Femur (tissue), 1 donor: ENCODE data around the gene ARHGAP30.
"Not testable (repeated sequence)": the region's sequence is repeated elsewhere in the genome, so short reads cannot be mapped to it uniquely, and the experiment has no call there.

Experiments
- DNase-seq: peaks from one replicate; pipeline ENCODE4 v3.0.0-alpha.2; 2017

The ARHGAP30 gene

DNA sequence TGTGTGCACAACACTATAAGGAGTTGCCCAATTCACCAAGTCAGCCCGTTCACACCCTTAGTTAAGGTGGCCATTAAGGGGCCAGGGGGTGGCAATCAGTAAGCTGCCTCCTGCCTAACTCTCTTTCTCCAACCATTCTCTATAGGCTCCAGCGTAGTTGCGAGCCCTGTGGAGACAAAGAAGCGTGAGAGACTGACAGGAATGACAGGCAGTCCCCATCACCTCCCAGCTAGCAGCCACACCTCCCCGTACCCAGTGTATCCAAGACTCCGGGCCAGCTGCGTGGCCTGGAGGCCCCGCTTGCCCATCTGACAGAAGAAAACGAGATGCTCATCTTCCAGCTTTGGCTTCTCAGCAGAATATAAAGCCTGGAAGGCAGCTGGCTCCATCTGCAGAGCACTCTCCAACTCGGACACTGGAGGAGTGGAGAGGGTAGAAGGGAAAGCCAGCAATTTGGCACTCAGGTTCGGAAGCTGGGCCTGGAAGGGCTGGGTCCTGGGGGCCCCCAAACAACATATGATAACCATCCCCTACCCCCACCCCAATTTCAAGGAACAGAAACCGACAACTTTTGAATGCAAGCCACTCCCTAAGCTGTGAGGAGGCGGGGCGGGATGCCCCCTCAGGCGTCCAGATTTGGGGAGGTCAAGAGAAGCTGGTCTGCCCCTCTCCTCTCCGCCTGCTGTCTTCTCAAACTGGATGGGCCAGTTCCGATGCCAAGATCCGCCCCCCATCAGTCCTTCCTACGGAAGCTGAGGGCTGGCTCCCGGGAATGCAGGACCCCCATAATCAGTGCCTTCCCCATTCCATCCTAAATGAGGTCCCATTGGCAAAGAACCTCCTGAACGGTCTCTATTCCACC is 31.8 kb downstream of the ARHGAP30 start:
- DNase-seq = no peak

DNA sequence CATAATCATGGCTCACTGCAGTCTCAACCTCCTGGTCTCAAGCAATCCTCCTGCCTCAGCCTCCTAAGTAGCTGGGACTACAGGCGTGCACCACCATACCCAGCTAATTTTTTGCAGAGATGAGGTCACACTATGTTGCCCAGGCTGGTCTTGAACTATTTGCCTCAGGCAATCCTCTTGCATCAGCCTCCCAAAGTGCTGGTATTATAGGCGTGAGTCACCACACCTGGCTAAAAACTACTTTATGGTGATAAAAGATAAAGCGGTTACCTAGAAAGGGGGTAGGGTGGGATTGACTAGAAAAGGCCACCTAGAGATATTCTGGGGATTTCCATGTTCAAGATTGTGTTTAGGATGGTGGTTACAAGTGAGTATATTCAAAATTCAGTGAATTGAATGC is 35.9 kb downstream of the ARHGAP30 start:
- no peak for DNase-seq

DNA sequence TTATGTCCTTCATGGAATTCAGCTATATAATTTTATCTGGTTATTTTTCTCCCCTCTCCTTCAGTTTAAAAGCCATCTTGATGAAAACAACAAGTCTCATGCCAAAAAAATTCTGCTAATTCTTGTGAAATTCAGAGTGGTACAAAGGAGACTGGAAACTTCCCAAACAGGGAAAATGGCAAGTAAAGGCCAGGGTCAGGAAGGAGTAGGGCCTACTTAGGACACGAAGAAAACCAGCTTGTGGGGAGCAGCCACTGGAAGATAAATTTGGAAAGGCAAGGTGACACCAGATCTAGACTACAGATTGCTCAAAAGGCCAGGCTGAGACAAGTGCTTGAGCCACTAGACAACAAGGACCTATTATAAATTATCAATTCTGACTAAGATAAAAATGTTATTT is 37.3 kb downstream of the ARHGAP30 start:
- DNase-seq = no peak

DNA sequence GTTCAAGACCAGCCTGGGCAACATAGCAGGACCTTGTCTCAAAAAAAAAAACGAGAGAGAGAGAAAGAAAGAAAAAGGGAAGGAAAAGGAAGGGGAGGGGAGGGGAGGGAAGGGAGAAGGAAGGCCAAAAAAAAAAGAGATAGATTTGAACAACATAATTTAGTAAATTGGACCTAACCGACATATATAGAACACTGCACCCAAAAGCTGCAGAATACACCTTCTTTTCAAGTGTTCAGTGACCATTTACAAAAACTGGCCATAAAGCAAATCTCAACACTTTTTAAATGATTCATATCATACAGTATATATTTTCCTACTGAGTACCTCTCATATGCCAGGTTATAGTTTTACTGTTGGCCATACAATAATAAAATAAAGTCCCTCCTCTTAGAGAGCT is 37.8 kb downstream of the ARHGAP30 start:
- no peak for DNase-seq

DNA sequence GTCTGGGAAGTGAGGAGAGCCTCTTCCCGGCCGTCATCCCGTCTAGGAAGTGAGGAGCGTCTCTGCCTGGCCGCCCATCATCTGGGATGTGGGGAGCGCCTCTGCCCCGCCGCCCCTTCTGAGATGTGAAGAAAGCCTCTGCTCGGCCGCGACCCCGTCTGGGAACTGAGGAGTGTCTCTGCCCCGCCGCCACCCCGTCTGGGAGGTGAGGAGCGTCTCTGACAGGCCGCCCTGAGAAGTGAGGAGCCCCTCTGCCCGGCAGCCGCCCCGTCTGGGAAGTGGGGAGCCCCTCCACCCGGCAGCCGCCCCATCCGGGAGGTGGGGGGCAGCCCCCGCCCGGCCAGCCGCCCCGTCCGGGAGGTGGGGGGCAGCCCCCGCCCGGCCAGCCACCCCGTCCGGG is 40.2 kb downstream of the ARHGAP30 start:
- DNase-seq = not testable (repeated sequence)

GRCh38 chr1:161026954-161027353 is 42.7 kb downstream of the ARHGAP30 start:
- not testable (repeated sequence) for DNase-seq

GRCh38 chr1:161022432-161022831 is 47.3 kb downstream of the ARHGAP30 start:
- DNase-seq = not testable (repeated sequence)

GRCh38 chr1:161021970-161022353 is 47.7 kb downstream of the ARHGAP30 start:
- DNase-seq = no peak

GRCh38 chr1:161021165-161021969 is 48.3 kb downstream of the ARHGAP30 start:
- DNase-seq = peak; percentile 80

DNA sequence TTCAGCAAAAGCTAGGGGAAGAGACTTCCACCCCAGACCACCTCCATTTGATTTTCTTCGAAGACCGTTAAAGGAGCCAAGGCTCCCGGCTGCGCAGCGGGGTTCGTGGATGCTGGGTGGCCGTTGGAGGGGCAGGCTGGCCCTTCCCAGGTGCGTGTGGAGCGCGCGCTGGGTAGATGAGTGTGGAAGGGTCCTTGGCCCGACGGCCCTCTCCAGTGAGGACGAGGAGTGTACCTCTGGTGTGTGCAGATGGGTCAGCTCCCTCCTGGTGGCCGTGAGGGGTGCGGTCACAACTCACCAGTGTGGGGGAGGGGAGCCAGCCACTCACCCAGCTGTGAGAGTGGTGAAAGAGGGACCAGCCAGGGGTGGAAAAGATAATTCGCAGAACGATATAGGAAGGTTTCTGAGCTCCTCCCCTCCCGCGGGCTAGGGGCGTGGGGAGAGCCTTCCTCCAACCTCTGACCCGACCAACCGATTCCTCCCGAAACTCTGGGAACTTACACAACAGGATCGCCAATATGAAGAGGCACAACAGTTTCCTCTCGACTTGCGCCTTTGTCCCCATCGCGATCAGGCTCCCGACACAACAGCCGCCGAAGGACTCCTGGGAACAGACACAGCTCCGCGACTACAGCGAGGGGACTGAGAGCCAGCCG is 49.1 kb downstream of the ARHGAP30 start, which contains the start of gene F11R:
F11R (minus strand) TSS at position 644 of the 656 bp plus-strand sequence; CDS start at position 565, 79 bp downstream.
- DNase-seq = no peak

DNA sequence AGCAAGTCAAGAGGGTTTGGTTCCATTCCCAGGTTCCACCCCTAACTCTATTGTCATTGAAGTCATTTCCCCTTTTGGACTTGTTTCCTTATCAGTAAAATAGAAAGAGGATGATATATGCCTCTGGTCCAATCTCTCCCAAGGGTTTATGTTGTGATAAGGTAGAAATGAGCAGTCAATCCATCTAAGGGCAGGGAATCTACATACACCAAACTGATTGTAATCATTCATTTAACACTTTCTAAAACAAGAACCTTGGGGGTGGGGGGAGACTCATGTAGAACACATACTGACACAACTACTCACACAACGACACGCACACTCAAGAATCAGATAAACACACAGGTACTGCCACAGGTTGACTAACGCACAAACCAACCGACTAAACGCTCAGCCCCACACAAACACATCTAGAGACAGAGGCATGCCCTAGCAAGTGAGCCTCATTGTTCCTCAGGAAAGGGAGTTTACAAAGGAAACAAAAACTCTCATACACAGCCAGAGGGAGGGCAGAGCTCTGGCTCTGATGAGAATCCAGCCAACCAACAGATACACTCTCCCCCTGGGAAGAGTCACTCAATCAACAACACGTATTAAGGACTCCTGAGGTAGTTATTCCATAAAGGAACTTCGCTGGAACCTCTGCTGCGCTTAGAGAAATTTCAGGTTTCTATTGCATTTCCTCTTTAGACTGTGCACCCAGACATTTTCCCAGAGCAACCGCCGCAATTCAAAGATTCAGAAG is 49.8 kb downstream of the ARHGAP30 start:
- DNase-seq = no peak

DNA sequence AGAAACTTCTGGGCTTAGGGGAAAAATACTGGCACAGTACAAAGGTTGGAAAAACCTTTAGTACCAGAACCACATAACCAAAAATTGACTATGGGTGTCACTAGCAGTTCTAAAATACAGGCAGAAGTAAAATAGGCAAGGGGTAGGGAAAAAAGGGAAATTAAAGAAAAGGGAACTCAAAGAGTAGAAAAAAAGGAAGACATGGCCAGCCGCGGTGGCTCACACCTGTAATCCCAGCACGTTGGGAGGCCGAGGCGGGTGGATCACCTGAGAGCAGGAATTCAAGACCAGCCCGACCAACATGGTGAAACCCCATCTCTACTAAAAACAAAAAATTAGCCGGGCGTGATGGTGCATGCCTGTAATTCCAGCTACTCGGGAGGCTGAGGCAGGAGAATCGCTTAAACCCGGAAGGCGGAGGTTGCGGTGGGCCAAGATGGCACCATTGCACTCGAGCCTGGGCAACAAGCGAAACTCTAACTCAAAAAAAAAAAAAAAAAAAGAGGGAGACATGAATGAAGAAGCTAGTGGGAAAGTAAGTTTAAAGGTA is 50.5 kb downstream of the ARHGAP30 start:
- not testable (repeated sequence) for DNase-seq

DNA sequence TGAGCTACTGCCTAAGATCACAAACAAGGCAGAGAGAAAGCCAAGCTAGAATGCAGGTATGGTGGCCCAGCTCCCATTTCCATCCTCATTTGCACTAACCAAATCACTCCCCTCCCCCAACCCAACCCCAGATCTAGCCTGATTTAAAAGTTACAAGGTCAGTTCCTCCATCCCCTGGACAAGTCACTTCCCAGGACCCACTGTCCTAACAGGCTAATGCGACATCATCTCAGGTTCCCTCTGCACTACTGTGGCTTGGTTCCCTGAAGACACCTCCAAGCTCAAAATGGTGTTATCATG is 51.1 kb downstream of the ARHGAP30 start:
- DNase-seq = no peak

DNA sequence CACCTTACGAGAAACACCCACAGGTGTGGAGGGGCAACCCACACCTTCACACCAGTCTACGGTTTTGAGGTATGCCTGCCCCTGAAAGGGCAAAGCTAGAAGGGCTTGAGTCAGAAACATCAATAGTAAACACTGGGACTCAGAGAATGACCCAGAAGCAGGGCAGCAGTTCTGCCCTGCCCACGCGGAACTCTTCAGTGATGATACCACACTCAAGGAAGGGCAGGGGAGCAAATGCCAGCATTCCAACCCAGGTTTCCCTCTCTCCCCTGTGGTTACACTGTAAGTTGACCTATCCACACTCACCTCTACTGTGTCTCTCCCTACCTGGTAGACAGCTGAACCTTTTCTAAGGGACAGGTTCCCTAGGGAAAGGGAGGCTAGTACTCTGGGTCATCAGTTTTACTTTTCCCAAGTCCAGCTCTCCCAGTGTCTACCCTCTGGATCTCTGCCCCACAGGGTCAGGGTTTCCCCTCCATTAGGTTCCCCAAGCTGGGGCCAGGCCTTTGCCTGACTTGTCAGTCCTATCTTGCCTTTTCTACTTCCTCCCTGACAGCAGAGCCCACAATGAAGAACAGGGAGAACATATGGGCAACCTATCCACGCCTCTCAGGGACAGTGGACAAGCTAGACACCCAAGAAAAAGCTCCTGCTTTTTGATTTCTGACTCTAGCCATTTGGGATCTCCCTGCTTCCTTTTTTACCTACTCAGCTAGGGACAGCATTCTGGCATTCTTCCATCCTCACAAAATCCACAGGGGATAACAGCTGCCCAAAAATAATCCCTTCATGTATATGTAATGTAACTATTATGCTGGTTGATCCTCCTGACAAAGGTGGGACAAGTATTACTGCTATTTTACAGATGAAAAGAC is 51.7 kb downstream of the ARHGAP30 start:
- no peak for DNase-seq

DNA sequence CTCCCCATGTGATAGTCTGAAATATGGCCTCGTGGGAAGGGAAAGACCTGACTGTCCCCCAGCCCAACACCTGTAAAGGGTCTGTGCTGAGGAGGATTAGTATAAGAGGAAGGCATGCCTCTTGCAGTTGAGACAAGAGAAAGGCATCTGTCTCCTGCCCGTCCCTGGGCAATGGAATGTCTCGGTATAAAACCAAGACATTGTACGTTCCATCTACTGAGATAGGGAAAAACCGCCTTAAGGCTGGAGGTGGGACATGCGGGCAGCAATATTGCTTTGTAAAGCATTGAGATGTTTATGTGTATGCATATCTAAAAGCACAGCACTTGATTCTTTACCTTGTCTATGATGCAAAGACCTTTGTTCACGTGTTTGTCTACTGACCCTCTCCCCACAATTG is 52.5 kb downstream of the ARHGAP30 start:
- DNase-seq = not testable (repeated sequence)

- not testable (repeated sequence) for DNase-seq
Observed at GRCh38 chr1:161016683-161017082, 53.0 kb downstream of the ARHGAP30 start.

GRCh38 chr1:161013488-161014230 is 56.0 kb downstream of the ARHGAP30 start:
- peak; percentile 84 for DNase-seq

DNA sequence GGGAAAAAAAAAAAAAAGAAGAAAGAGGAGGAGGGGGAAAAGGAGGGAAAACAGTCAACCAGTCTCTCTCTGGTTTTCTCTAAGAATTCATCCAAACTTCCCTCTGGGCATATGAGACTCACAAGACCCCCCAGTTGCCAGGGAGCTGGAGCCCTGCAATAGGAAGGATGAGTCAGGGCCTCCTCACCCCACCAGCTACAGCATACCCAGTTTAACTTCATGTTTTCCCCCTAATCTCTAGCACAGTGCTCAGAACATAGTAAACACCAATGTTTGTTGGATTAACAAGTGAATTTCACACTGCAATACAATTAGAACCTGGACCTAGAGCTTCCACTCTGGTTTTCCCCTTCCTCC is 56.6 kb downstream of the ARHGAP30 start:
- no peak for DNase-seq

- DNase-seq = no peak
Observed at GRCh38 chr1:161012420-161012819, 57.3 kb downstream of the ARHGAP30 start.

DNA sequence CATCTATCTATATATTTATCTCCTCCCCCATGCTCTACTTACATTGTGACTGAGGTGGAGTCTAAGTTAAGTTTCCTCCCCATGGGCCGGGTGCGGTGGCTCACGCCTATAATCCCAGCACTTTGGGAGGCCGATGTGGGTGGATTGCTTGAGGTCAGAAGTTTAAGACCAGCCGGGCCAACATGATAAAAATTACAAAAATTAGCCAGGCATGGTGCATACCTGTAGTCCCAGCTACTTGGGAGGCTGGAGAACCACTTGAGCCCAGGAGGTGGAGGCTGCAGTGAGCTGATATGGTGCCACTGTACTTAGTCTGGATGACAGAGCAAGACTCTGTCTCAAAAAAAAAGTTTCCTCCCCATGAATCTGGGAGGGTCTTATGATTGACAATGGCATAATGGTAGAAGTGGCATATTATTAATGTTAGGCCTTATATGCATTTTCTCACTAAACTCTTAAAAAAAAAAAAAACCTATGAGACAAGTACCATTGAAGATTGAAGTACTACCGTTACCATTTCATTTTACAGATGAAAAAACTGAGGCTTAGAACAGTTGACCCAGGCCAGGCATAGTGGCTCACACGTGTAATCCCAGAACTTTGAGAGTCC is 60.0 kb downstream of the ARHGAP30 start:
- DNase-seq = no peak
